Large intestine (tissue), 3 donors: ENCODE data around the gene VIPR2. TPM values are rescaled to one million over a fixed set of nuclear protein-coding genes. Genes with fewer than 3 reads are reported as not detected.
"Not testable (repeated sequence)": the region's sequence is repeated elsewhere in the genome, so short reads cannot be mapped to it uniquely, and the experiment has no call there.

ENCODE experiments used
- DNase-seq, 2 donors: peaks; one replicate each; pipeline versions ENCODE4 v3.0.0 to v3.0.0-alpha.2; 2013
- H3K27ac ChIP-seq: one replicate; pipeline ENCODE4 v1.5.1; 2013; ENCODE audit warnings: low read length
- H3K27me3 ChIP-seq: 2 replicates; pipeline ENCODE4 v1.6.1; 2013; ENCODE audit warnings: low read length; ENCODE audit not compliant: control insufficient read depth, insufficient read depth
- H3K36me3 ChIP-seq: 2 replicates; pipeline ENCODE4 v1.6.1; 2013; ENCODE audit warnings: low read length; ENCODE audit not compliant: control insufficient read depth, insufficient read depth
- H3K4me1 ChIP-seq: one replicate; pipeline ENCODE4 v1.6.1; 2013; ENCODE audit warnings: low read length; ENCODE audit not compliant: control insufficient read depth, insufficient read depth
- H3K4me3 ChIP-seq: one replicate; pipeline ENCODE4 v1.5.1; 2013; ENCODE audit warnings: low read length
- H3K9me3 ChIP-seq: one replicate; pipeline ENCODE4 v1.6.1; 2013; ENCODE audit warnings: mild to moderate bottlenecking, low read depth, low read length, moderate library complexity; ENCODE audit not compliant: control insufficient read depth
- WGBS: methylation state at CpG from one replicate; pipeline ENCODE4 v1.1.5; 2013; ENCODE audit warnings: low lambda C conversion rate; ENCODE audit not compliant: insufficient coverage; 5-methylcytosine and 5-hydroxymethylcytosine counted together
- polyA plus RNA-seq: library from polyadenylated mRNA; unstranded; fragments of 120-200 nt; gene quantifications from one replicate; pipeline ENCODE4 v1.2.1, GENCODE V29; 2013

VIPR2 gene
- polyA plus RNA-seq, 1 donor = 1.4 TPM

GRCh38 chr7:159139639-159140038, 5.0 kb downstream of the VIPR2 start:
- 100% methylated on average over 2 of the region's 10 CpGs for WGBS
- H3K9me3 ChIP-seq = peaks cover 5% of the 10 kb centered on the region
- DNase-seq = no peak
- H3K27me3 ChIP-seq = peaks cover 20% of the 10 kb centered on the region
- no peaks in the 10 kb centered on the region for H3K36me3 ChIP-seq
- H3K4me3 ChIP-seq = no peak overlapping the region
- H3K27ac ChIP-seq = no peak overlapping the region
- peaks cover 10% of the 10 kb centered on the region for H3K4me1 ChIP-seq

- WGBS = no CpG with 5 or more reads among the region's 10 CpGs
- Histone ChIP-seq H3K27ac (no peak overlapping the region), H3K9me3 (peaks cover 5% of the 10 kb centered on the region), H3K4me1 (peaks cover 10% of the 10 kb centered on the region), H3K27me3 (peaks cover 16% of the 10 kb centered on the region), H3K4me3 (no peak overlapping the region), H3K36me3 (no peaks in the 10 kb centered on the region)
- DNase-seq = no peak
Observed at GRCh38 chr7:159139202-159139601, 5.5 kb downstream of the VIPR2 start.

- H3K36me3 ChIP-seq = no peaks in the 10 kb centered on the region
- WGBS = no CpG with 5 or more reads among the region's 6 CpGs
- no peak overlapping the region for H3K27ac ChIP-seq
- peaks cover 3% of the 10 kb centered on the region for H3K9me3 ChIP-seq
- no peak for DNase-seq
- peaks cover 9% of the 10 kb centered on the region for H3K27me3 ChIP-seq
- no peak overlapping the region for H3K4me3 ChIP-seq
- peaks cover 7% of the 10 kb centered on the region for H3K4me1 ChIP-seq
Observed at GRCh38 chr7:159138508-159138907, 6.2 kb downstream of the VIPR2 start.

GRCh38 chr7:159137906-159138305, 6.8 kb downstream of the VIPR2 start:
- no peaks in the 10 kb centered on the region for H3K36me3 ChIP-seq
- no peak for DNase-seq
- WGBS = 82% methylated on average over 2 of the region's 11 CpGs
- H3K27ac ChIP-seq = no peak overlapping the region
- H3K4me3 ChIP-seq = no peak overlapping the region
- H3K4me1 ChIP-seq = peaks cover 7% of the 10 kb centered on the region
- H3K9me3 ChIP-seq = peaks cover 3% of the 10 kb centered on the region
- peaks cover 3% of the 10 kb centered on the region for H3K27me3 ChIP-seq

GRCh38 chr7:159136846-159137245, 7.8 kb downstream of the VIPR2 start:
- no peak for DNase-seq
- Histone ChIP-seq H3K4me3 (no peak overlapping the region), H3K36me3 (no peaks in the 10 kb centered on the region), H3K9me3 (peaks cover 3% of the 10 kb centered on the region), H3K27me3 (no peaks in the 10 kb centered on the region), H3K27ac (no peak overlapping the region), H3K4me1 (peaks cover 7% of the 10 kb centered on the region)
- WGBS = no CpG with 5 or more reads among the region's 6 CpGs

GRCh38 chr7:159136442-159136841, 8.2 kb downstream of the VIPR2 start:
- 60% methylated on average over 1 of the region's 7 CpGs for WGBS
- DNase-seq = no peak
- peaks cover 4% of the 10 kb centered on the region for H3K4me1 ChIP-seq

GRCh38 chr7:159136013-159136412, 8.7 kb downstream of the VIPR2 start:
- DNase-seq = no peak
- 100% methylated on average over 2 of the region's 8 CpGs for WGBS
- Histone ChIP-seq H3K4me3 (no peak overlapping the region), H3K4me1 (no peaks in the 10 kb centered on the region), H3K36me3 (no peaks in the 10 kb centered on the region), H3K27ac (no peak overlapping the region), H3K27me3 (no peaks in the 10 kb centered on the region), H3K9me3 (peaks cover 3% of the 10 kb centered on the region)

More at GRCh38 chr7:159136442-159136841, 8.2 kb downstream of the VIPR2 start:
- Histone ChIP-seq H3K27ac (no peak overlapping the region), H3K27me3 (no peaks in the 10 kb centered on the region), H3K4me3 (no peak overlapping the region), H3K9me3 (peaks cover 3% of the 10 kb centered on the region), H3K36me3 (no peaks in the 10 kb centered on the region)

GRCh38 chr7:159132670-159133443, 11.8 kb downstream of the VIPR2 start:
- WGBS = 100% methylated on average over 4 of the region's 14 CpGs
- H3K27me3 ChIP-seq, H3K4me3 ChIP-seq, H3K9me3 ChIP-seq, H3K27ac ChIP-seq, DNase-seq, H3K4me1 ChIP-seq, H3K36me3 ChIP-seq: not testable (repeated sequence)

GRCh38 chr7:159130820-159131219, 13.8 kb downstream of the VIPR2 start:
- Histone ChIP-seq H3K9me3 (no peaks in the 10 kb centered on the region), H3K36me3 (no peaks in the 10 kb centered on the region), H3K4me1 (no peaks in the 10 kb centered on the region), H3K27ac (no peak overlapping the region), H3K27me3 (no peaks in the 10 kb centered on the region), H3K4me3 (no peak overlapping the region)
- DNase-seq = no peak
- WGBS = 80% methylated on average over 1 of the region's 8 CpGs

- no peaks in the 10 kb centered on the region for H3K4me1 ChIP-seq
- H3K9me3 ChIP-seq = no peaks in the 10 kb centered on the region
- no peaks in the 10 kb centered on the region for H3K27me3 ChIP-seq
- H3K4me3 ChIP-seq = no peak overlapping the region
- DNase-seq = no peak
- no peak overlapping the region for H3K27ac ChIP-seq
- no peaks in the 10 kb centered on the region for H3K36me3 ChIP-seq
- WGBS = 80% methylated on average over 3 of the region's 9 CpGs
Observed at GRCh38 chr7:159130199-159130775, 14.4 kb downstream of the VIPR2 start.

GRCh38 chr7:159128767-159129166, 15.9 kb downstream of the VIPR2 start:
- WGBS = 100% methylated on average over 1 of the region's 10 CpGs
- Histone ChIP-seq H3K4me3 (no peak overlapping the region), H3K9me3 (no peaks in the 10 kb centered on the region), H3K4me1 (no peaks in the 10 kb centered on the region), H3K27ac (no peak overlapping the region), H3K27me3 (no peaks in the 10 kb centered on the region), H3K36me3 (no peaks in the 10 kb centered on the region)
- DNase-seq = no peak
